ENCODE data around the gene NTRK2.

NTRK2 gene

GRCh38 chr9:84949258-84949657 is 279.7 kb downstream of the NTRK2 start (continued):
- TF ChIP-seq ZNF292 (tag by site-specific recombination; IDR thresholded peaks at IDR 0.05; ENCODE audit: borderline replicate concordance, low read depth) (no peak), ZNF391 (tag by site-specific recombination; IDR thresholded peaks at IDR 0.05; ENCODE audit: borderline replicate concordance, low read depth) (no peak), ZNF664 (tag by site-specific recombination; IDR thresholded peaks at IDR 0.05) (no peak), ZBTB21 (tag by site-specific recombination; IDR thresholded peaks at IDR 0.05) (no peak), ZNF433 (tag by site-specific recombination; IDR thresholded peaks at IDR 0.05; ENCODE audit: low read depth) (0 out of 2 replicates have a peak, but pooled peaks have one; percentile 38), ZNF280D (tag by site-specific recombination; IDR thresholded peaks at IDR 0.05) (no peak), MYNN (tag by site-specific recombination; IDR thresholded peaks at IDR 0.05; ENCODE audit: borderline replicate concordance) (no peak), ZNF302 (tag by site-specific recombination; IDR thresholded peaks at IDR 0.05; ENCODE audit: low read depth) (no peak), ZNF555 (tag by site-specific recombination; conservative IDR thresholded peaks at IDR 0.05) (peak; percentile 60), ZNF341 (tag by site-specific recombination; IDR thresholded peaks at IDR 0.05; ENCODE audit: low read depth) (no peak), ZSCAN18 (tag by site-specific recombination; IDR thresholded peaks at IDR 0.05) (no peak), ZBTB17 (tag by site-specific recombination; IDR thresholded peaks at IDR 0.05) (no peak), ZNF830 (tag by site-specific recombination; IDR thresholded peaks at IDR 0.05; ENCODE audit: low read depth) (no peak), ZNF777 (tag by site-specific recombination; IDR thresholded peaks at IDR 0.05; ENCODE audit: borderline replicate concordance) (no peak), ZNF692 (tag by site-specific recombination; IDR thresholded peaks at IDR 0.05) (no peak), ZNF2 (tag by site-specific recombination; IDR thresholded peaks at IDR 0.05) (no peak), ZNF140 (tag by site-specific recombination; IDR thresholded peaks at IDR 0.05) (peak; percentile 80; the same call in 1 of the 2 replicates), ZNF544 (tag by site-specific recombination; IDR thresholded peaks at IDR 0.05) (no peak), ZNF639 (tag by site-specific recombination; IDR thresholded peaks at IDR 0.05) (no peak), PRDM2 (tag by site-specific recombination; IDR thresholded peaks at IDR 0.05; ENCODE audit: borderline replicate concordance) (no peak), SCRT2 (tag by site-specific recombination; IDR thresholded peaks at IDR 0.05) (no peak), ZNF426 (tag by site-specific recombination; IDR thresholded peaks at IDR 0.05) (peak; percentile 62), PBX3 (CRISPR knock-in tag; IDR thresholded peaks at IDR 0.05) (no peak), KLF17 (tag by site-specific recombination; IDR thresholded peaks at IDR 0.05) (no peak)

All from HEK293 (cell line).